Effector memory CD4-positive, alpha-beta T cell (primary cell): ENCODE results near the gene NDST1.
"Not testable (repeated sequence)": the region's sequence is repeated elsewhere in the genome, so short reads cannot be mapped to it uniquely, and the experiment has no call there.

Experiments
- DNase-seq, 3 donors: peaks; one replicate each; pipeline ENCODE4 v3.0.0-alpha.2; 2020
- H3K27ac ChIP-seq: 2 replicates; pipeline ENCODE4 v1.7.0; 2013; ENCODE audit warnings: mild to moderate bottlenecking, low read length, moderate library complexity; ENCODE audit not compliant: insufficient read depth, poor library complexity, severe bottlenecking
- H3K27me3 ChIP-seq: replicated peaks from 2 replicates; pipeline ENCODE4 v1.7.0; 2013; ENCODE audit warnings: mild to moderate bottlenecking, low read length; ENCODE audit not compliant: insufficient read depth, control insufficient read depth, poor library complexity, severe bottlenecking
- H3K36me3 ChIP-seq: 2 replicates; pipeline ENCODE4 v1.7.0; 2013; ENCODE audit warnings: mild to moderate bottlenecking, low read length, moderate library complexity; ENCODE audit not compliant: control insufficient read depth, insufficient read depth
- H3K4me1 ChIP-seq: 2 replicates; pipeline ENCODE4 v1.7.0; 2013; ENCODE audit warnings: low read length, mild to moderate bottlenecking; ENCODE audit not compliant: control insufficient read depth, insufficient read depth, poor library complexity, severe bottlenecking
- H3K4me3 ChIP-seq: 2 replicates; pipeline ENCODE4 v1.7.0; 2013; ENCODE audit warnings: low read length, low read depth, mild to moderate bottlenecking; ENCODE audit not compliant: insufficient read depth, poor library complexity, severe bottlenecking
- H3K9me3 ChIP-seq: 2 replicates; pipeline ENCODE4 v1.7.0; 2013; ENCODE audit warnings: mild to moderate bottlenecking, low read length, moderate library complexity; ENCODE audit not compliant: control insufficient read depth

The NDST1 gene

GRCh38 chr5:150515446-150515845, 7.5 kb downstream of the NDST1 start:
- Histone ChIP-seq H3K4me1 (no peaks in the 10 kb centered on the region), H3K27me3 (no peaks in the 10 kb centered on the region), H3K4me3 (no peak overlapping the region), H3K9me3 (no peaks in the 10 kb centered on the region), H3K36me3 (no peaks in the 10 kb centered on the region), H3K27ac (no peak overlapping the region)
- DNase-seq = no peak

- H3K27me3 ChIP-seq = no peaks in the 10 kb centered on the region
- H3K27ac ChIP-seq = no peak overlapping the region
- H3K4me3 ChIP-seq = no peak overlapping the region
- no peak for DNase-seq
- no peaks in the 10 kb centered on the region for H3K4me1 ChIP-seq
- H3K36me3 ChIP-seq = no peaks in the 10 kb centered on the region
- no peaks in the 10 kb centered on the region for H3K9me3 ChIP-seq
These were observed 8.1 kb downstream of the NDST1 start for GRCh38 chr5:150516011-150516410.

- H3K4me3 ChIP-seq = no peak overlapping the region
- H3K27ac ChIP-seq = no peak overlapping the region
- H3K27me3 ChIP-seq = no peaks in the 10 kb centered on the region
- DNase-seq = no peak
- H3K9me3 ChIP-seq = no peaks in the 10 kb centered on the region
- no peaks in the 10 kb centered on the region for H3K4me1 ChIP-seq
- no peaks in the 10 kb centered on the region for H3K36me3 ChIP-seq
These were observed 9.6 kb downstream of the NDST1 start for GRCh38 chr5:150517272-150518152.

- not testable (repeated sequence) for H3K4me1 ChIP-seq, H3K4me3 ChIP-seq, H3K36me3 ChIP-seq, H3K27ac ChIP-seq, H3K9me3 ChIP-seq, H3K27me3 ChIP-seq, DNase-seq
These were observed 11.0 kb downstream of the NDST1 start for GRCh38 chr5:150518712-150519559.

- DNase-seq = no peak
- Histone ChIP-seq H3K4me3 (no peak overlapping the region), H3K4me1 (no peaks in the 10 kb centered on the region), H3K27ac (no peak overlapping the region), H3K9me3 (no peaks in the 10 kb centered on the region), H3K27me3 (no peaks in the 10 kb centered on the region), H3K36me3 (no peaks in the 10 kb centered on the region)
These were observed 11.6 kb downstream of the NDST1 start for GRCh38 chr5:150519560-150519945.

GRCh38 chr5:150519978-150520377, 12.0 kb downstream of the NDST1 start:
- H3K27ac ChIP-seq = no peak overlapping the region
- H3K27me3 ChIP-seq = no peaks in the 10 kb centered on the region
- no peaks in the 10 kb centered on the region for H3K9me3 ChIP-seq
- H3K36me3 ChIP-seq = no peaks in the 10 kb centered on the region
- DNase-seq = no peak
- no peaks in the 10 kb centered on the region for H3K4me1 ChIP-seq
- H3K4me3 ChIP-seq = no peak overlapping the region

GRCh38 chr5:150520747-150521521, 13.0 kb downstream of the NDST1 start:
- DNase-seq = no peak
- H3K4me3 ChIP-seq = no peak overlapping the region
- no peaks in the 10 kb centered on the region for H3K36me3 ChIP-seq
- H3K27me3 ChIP-seq = no peaks in the 10 kb centered on the region
- no peaks in the 10 kb centered on the region for H3K4me1 ChIP-seq
- no peak overlapping the region for H3K27ac ChIP-seq
- H3K9me3 ChIP-seq = no peaks in the 10 kb centered on the region

GRCh38 chr5:150521522-150521817, 13.5 kb downstream of the NDST1 start:
- no peak for DNase-seq
- H3K36me3 ChIP-seq = no peaks in the 10 kb centered on the region
- no peak overlapping the region for H3K27ac ChIP-seq
- H3K4me3 ChIP-seq = no peak overlapping the region
- H3K9me3 ChIP-seq = no peaks in the 10 kb centered on the region
- no peaks in the 10 kb centered on the region for H3K4me1 ChIP-seq
- no peaks in the 10 kb centered on the region for H3K27me3 ChIP-seq

- Histone ChIP-seq H3K27ac (no peak overlapping the region), H3K36me3 (no peaks in the 10 kb centered on the region), H3K4me3 (no peak overlapping the region), H3K9me3 (no peaks in the 10 kb centered on the region), H3K27me3 (no peaks in the 10 kb centered on the region), H3K4me1 (no peaks in the 10 kb centered on the region)
- no peak for DNase-seq
These were observed 14.1 kb downstream of the NDST1 start for GRCh38 chr5:150521939-150522503.
